Kasumi-1 (cell line): ENCODE data around the gene DPY19L2.
"Not testable (repeated sequence)": the region's sequence is repeated elsewhere in the genome, so short reads cannot be mapped to it uniquely, and the experiment has no call there.

Experiments used
- DNase-seq, 2 experiments: peaks; one replicate each; lab custom pipeline; 2025; lab: John Stamatoyannopoulos, UW

DPY19L2 gene

GRCh38 chr12:63663005-63663404 lies 5.3 kb downstream of the DPY19L2 start:
- DNase-seq, result not testable (repeated sequence)

- not testable (repeated sequence) for DNase-seq
Observed at GRCh38 chr12:63658501-63658900, 9.8 kb downstream of the DPY19L2 start.

- DNase-seq, result not testable (repeated sequence)
Observed at GRCh38 chr12:63656407-63656806, 11.9 kb downstream of the DPY19L2 start.

GRCh38 chr12:63655543-63656257 lies 12.6 kb downstream of the DPY19L2 start:
- not testable (repeated sequence) for DNase-seq

- not testable (repeated sequence) for DNase-seq
Observed at GRCh38 chr12:63654481-63654880, 13.8 kb downstream of the DPY19L2 start.

GRCh38 chr12:63649517-63649916 lies 18.8 kb downstream of the DPY19L2 start:
- not testable (repeated sequence) for DNase-seq

GRCh38 chr12:63643381-63644140 lies 24.7 kb downstream of the DPY19L2 start:
- DNase-seq, result not testable (repeated sequence)

- not testable (repeated sequence) for DNase-seq
Observed at GRCh38 chr12:63624258-63624657, 44.0 kb downstream of the DPY19L2 start.

- not testable (repeated sequence) for DNase-seq
Observed at GRCh38 chr12:63615544-63615943, 52.7 kb downstream of the DPY19L2 start.

- not testable (repeated sequence) for DNase-seq
Observed at GRCh38 chr12:63611285-63611684, 57.0 kb downstream of the DPY19L2 start.

GRCh38 chr12:63609281-63609680 lies 59.0 kb downstream of the DPY19L2 start:
- DNase-seq, result not testable (repeated sequence)

GRCh38 chr12:63604985-63605384 lies 63.3 kb downstream of the DPY19L2 start:
- not testable (repeated sequence) for DNase-seq

- not testable (repeated sequence) for DNase-seq
Observed at GRCh38 chr12:63594828-63595227, 73.5 kb downstream of the DPY19L2 start.

GRCh38 chr12:63584426-63584825 lies 83.9 kb downstream of the DPY19L2 start:
- not testable (repeated sequence) for DNase-seq

GRCh38 chr12:63583289-63583688 lies 85.0 kb downstream of the DPY19L2 start:
- not testable (repeated sequence) for DNase-seq

GRCh38 chr12:63577631-63578030 lies 90.7 kb downstream of the DPY19L2 start:
- DNase-seq, result peak; percentile 47 to 50

GRCh38 chr12:63572038-63572437 lies 96.3 kb downstream of the DPY19L2 start:
- not testable (repeated sequence) for DNase-seq

- not testable (repeated sequence) for DNase-seq
Observed at GRCh38 chr12:63558445-63558844, 109.8 kb downstream of the DPY19L2 start.

GRCh38 chr12:63551397-63551796 lies 116.9 kb downstream of the DPY19L2 start:
- not testable (repeated sequence) for DNase-seq

- not testable (repeated sequence) for DNase-seq
Observed at GRCh38 chr12:63549034-63549433, 119.3 kb downstream of the DPY19L2 start.

GRCh38 chr12:63545298-63545916 lies 122.9 kb downstream of the DPY19L2 start:
- DNase-seq, result not testable (repeated sequence)

GRCh38 chr12:63538656-63539055 lies 129.6 kb downstream of the DPY19L2 start:
- DNase-seq, result not testable (repeated sequence)
